ENCODE measurements around the gene SHISA7.

Gene SHISA7

GRCh38 chr19:55446060-55446459 is 3.0 kb upstream of the SHISA7 start:
- Mint-ChIP-seq H3K27ac (no peak overlapping the region), H3K27me3 (peaks cover 37% of the 10 kb centered on the region), H3K36me3 (no peaks in the 10 kb centered on the region), H3K4me1 (peaks cover 22% of the 10 kb centered on the region), H3K9me3 (no peaks in the 10 kb centered on the region), H3K4me3 (no peak overlapping the region)

GRCh38 chr19:55444646-55445045 is 1.5 kb upstream of the SHISA7 start:
- H3K36me3 Mint-ChIP-seq, result no peaks in the 10 kb centered on the region
- peak overlapping the region; percentile 65 for H3K27ac Mint-ChIP-seq
- peaks cover 40% of the 10 kb centered on the region for H3K27me3 Mint-ChIP-seq
- H3K9me3 Mint-ChIP-seq, result no peaks in the 10 kb centered on the region
- H3K4me1 Mint-ChIP-seq, result peaks cover 21% of the 10 kb centered on the region
- no peak overlapping the region for H3K4me3 Mint-ChIP-seq

GRCh38 chr19:55443824-55444480 is 852 bp upstream of the SHISA7 start:
- no peaks in the 10 kb centered on the region for H3K9me3 Mint-ChIP-seq
- H3K4me3 Mint-ChIP-seq, result no peak overlapping the region
- no peaks in the 10 kb centered on the region for H3K36me3 Mint-ChIP-seq
- H3K4me1 Mint-ChIP-seq, result peaks cover 21% of the 10 kb centered on the region
- H3K27ac Mint-ChIP-seq, result no peak overlapping the region
- peaks cover 47% of the 10 kb centered on the region for H3K27me3 Mint-ChIP-seq

GRCh38 chr19:55442372-55442961 is 633 bp downstream of the SHISA7 start:
- peaks cover 55% of the 10 kb centered on the region for H3K27me3 Mint-ChIP-seq
- H3K9me3 Mint-ChIP-seq, result no peaks in the 10 kb centered on the region
- H3K4me3 Mint-ChIP-seq, result peak overlapping the region; percentile 30
- no peak overlapping the region for H3K27ac Mint-ChIP-seq
- no peaks in the 10 kb centered on the region for H3K36me3 Mint-ChIP-seq
- peaks cover 21% of the 10 kb centered on the region for H3K4me1 Mint-ChIP-seq

GRCh38 chr19:55441692-55442321 is 1.3 kb downstream of the SHISA7 start:
- H3K9me3 Mint-ChIP-seq, result no peaks in the 10 kb centered on the region
- peaks cover 62% of the 10 kb centered on the region for H3K27me3 Mint-ChIP-seq
- H3K4me3 Mint-ChIP-seq, result peak overlapping the region; percentile 40
- no peaks in the 10 kb centered on the region for H3K36me3 Mint-ChIP-seq
- no peak overlapping the region for H3K27ac Mint-ChIP-seq
- H3K4me1 Mint-ChIP-seq, result peaks cover 21% of the 10 kb centered on the region

- Mint-ChIP-seq H3K4me3 (peak overlapping the region; percentile 40), H3K9me3 (no peaks in the 10 kb centered on the region), H3K36me3 (no peaks in the 10 kb centered on the region), H3K27ac (no peak overlapping the region), H3K4me1 (peaks cover 21% of the 10 kb centered on the region), H3K27me3 (peaks cover 64% of the 10 kb centered on the region)
These were observed 1.8 kb downstream of the SHISA7 start for GRCh38 chr19:55441319-55441691.

GRCh38 chr19:55440411-55441105 is 2.5 kb downstream of the SHISA7 start:
- Mint-ChIP-seq H3K9me3 (no peaks in the 10 kb centered on the region), H3K36me3 (no peaks in the 10 kb centered on the region), H3K27me3 (peaks cover 61% of the 10 kb centered on the region), H3K4me3 (peak overlapping the region; percentile 40), H3K27ac (no peak overlapping the region), H3K4me1 (peaks cover 21% of the 10 kb centered on the region)

GRCh38 chr19:55439052-55439451 is 4.0 kb downstream of the SHISA7 start:
- Mint-ChIP-seq H3K36me3 (no peaks in the 10 kb centered on the region), H3K9me3 (no peaks in the 10 kb centered on the region), H3K4me1 (peaks cover 21% of the 10 kb centered on the region), H3K27ac (no peak overlapping the region), H3K4me3 (no peak overlapping the region), H3K27me3 (peaks cover 50% of the 10 kb centered on the region)

GRCh38 chr19:55437410-55437809 is 5.7 kb downstream of the SHISA7 start:
- Mint-ChIP-seq H3K27ac (peak overlapping the region; percentile 43), H3K36me3 (no peaks in the 10 kb centered on the region), H3K9me3 (no peaks in the 10 kb centered on the region), H3K4me3 (no peak overlapping the region), H3K4me1 (peaks cover 11% of the 10 kb centered on the region), H3K27me3 (peaks cover 46% of the 10 kb centered on the region)

GRCh38 chr19:55436847-55437246 is 6.3 kb downstream of the SHISA7 start:
- Mint-ChIP-seq H3K27ac (no peak overlapping the region), H3K27me3 (peaks cover 49% of the 10 kb centered on the region), H3K4me3 (no peak overlapping the region), H3K9me3 (no peaks in the 10 kb centered on the region), H3K4me1 (peaks cover 11% of the 10 kb centered on the region), H3K36me3 (no peaks in the 10 kb centered on the region)

- H3K4me3 Mint-ChIP-seq, result no peak overlapping the region
- no peaks in the 10 kb centered on the region for H3K36me3 Mint-ChIP-seq
- no peaks in the 10 kb centered on the region for H3K9me3 Mint-ChIP-seq
- peaks cover 45% of the 10 kb centered on the region for H3K27me3 Mint-ChIP-seq
- no peaks in the 10 kb centered on the region for H3K4me1 Mint-ChIP-seq
- H3K27ac Mint-ChIP-seq, result no peak overlapping the region
These were observed 8.1 kb downstream of the SHISA7 start for GRCh38 chr19:55435020-55435419.

GRCh38 chr19:55434356-55434919 is 8.7 kb downstream of the SHISA7 start:
- Mint-ChIP-seq H3K4me1 (no peaks in the 10 kb centered on the region), H3K36me3 (no peaks in the 10 kb centered on the region), H3K27me3 (peaks cover 41% of the 10 kb centered on the region), H3K4me3 (no peak overlapping the region), H3K9me3 (no peaks in the 10 kb centered on the region), H3K27ac (no peak overlapping the region)

GRCh38 chr19:55433292-55433691 is 9.8 kb downstream of the SHISA7 start:
- no peaks in the 10 kb centered on the region for H3K36me3 Mint-ChIP-seq
- no peak overlapping the region for H3K4me3 Mint-ChIP-seq
- H3K27me3 Mint-ChIP-seq, result peaks cover 32% of the 10 kb centered on the region
- no peaks in the 10 kb centered on the region for H3K9me3 Mint-ChIP-seq
- no peaks in the 10 kb centered on the region for H3K4me1 Mint-ChIP-seq
- no peak overlapping the region for H3K27ac Mint-ChIP-seq

- H3K4me3 Mint-ChIP-seq, result no peak overlapping the region
- H3K27me3 Mint-ChIP-seq, result peaks cover 28% of the 10 kb centered on the region
- no peaks in the 10 kb centered on the region for H3K9me3 Mint-ChIP-seq
- no peaks in the 10 kb centered on the region for H3K36me3 Mint-ChIP-seq
- no peaks in the 10 kb centered on the region for H3K4me1 Mint-ChIP-seq
- H3K27ac Mint-ChIP-seq, result no peak overlapping the region
These were observed 10.7 kb downstream of the SHISA7 start for GRCh38 chr19:55432241-55432959.

GRCh38 chr19:55431183-55431582 is 11.9 kb downstream of the SHISA7 start:
- H3K4me3 Mint-ChIP-seq, result no peak overlapping the region
- H3K9me3 Mint-ChIP-seq, result no peaks in the 10 kb centered on the region
- no peaks in the 10 kb centered on the region for H3K4me1 Mint-ChIP-seq
- no peak overlapping the region for H3K27ac Mint-ChIP-seq
- H3K27me3 Mint-ChIP-seq, result peaks cover 19% of the 10 kb centered on the region
- H3K36me3 Mint-ChIP-seq, result no peaks in the 10 kb centered on the region

All from activated naive CD4-positive, alpha-beta T cell treated with anti-CD3 and anti-CD28 coated beads, Interleukin-2, amount 50 U/mL, for 24 hours (primary cell).